WTC11 (cell line): ENCODE measurements around the gene IGLL5.

Source experiments
- CREB1 ChIP-seq: sonication (generic); formaldehyde crosslinking; IDR thresholded peaks from 2 replicates; pipeline ENCODE4 v1.8.0; 2023; ENCODE audit warnings: mild to moderate bottlenecking, missing genetic modification reagents
- CTCF ChIP-seq: fragments of 200-600 bp; IDR thresholded peaks from 2 replicates; pipeline ENCODE4 v1.8.0; 2022; ENCODE audit warnings: antibody characterized with exemption
- JUN ChIP-seq: sonication (generic); formaldehyde crosslinking; IDR thresholded peaks from 2 replicates; pipeline ENCODE4 v1.8.0; 2023; ENCODE audit warnings: mild to moderate bottlenecking, missing genetic modification reagents
- NR2C2 ChIP-seq: sonication (generic); formaldehyde crosslinking; IDR thresholded peaks from 2 replicates; pipeline ENCODE4 v1.8.0; 2022; ENCODE audit warnings: mild to moderate bottlenecking, missing genetic modification reagents
- ZBTB21 ChIP-seq: sonication (generic); formaldehyde crosslinking; IDR thresholded peaks from 2 replicates; pipeline ENCODE4 v1.8.1; 2023; ENCODE audit warnings: mild to moderate bottlenecking, missing genetic modification reagents, borderline replicate concordance
- ZNF532 ChIP-seq: fragments of 250-450 bp; sonication (Bioruptor Pico); IDR thresholded peaks from 2 replicates; pipeline ENCODE4 v1.9.0; 2021; ENCODE audit warnings: mild to moderate bottlenecking, borderline replicate concordance

DNA sequence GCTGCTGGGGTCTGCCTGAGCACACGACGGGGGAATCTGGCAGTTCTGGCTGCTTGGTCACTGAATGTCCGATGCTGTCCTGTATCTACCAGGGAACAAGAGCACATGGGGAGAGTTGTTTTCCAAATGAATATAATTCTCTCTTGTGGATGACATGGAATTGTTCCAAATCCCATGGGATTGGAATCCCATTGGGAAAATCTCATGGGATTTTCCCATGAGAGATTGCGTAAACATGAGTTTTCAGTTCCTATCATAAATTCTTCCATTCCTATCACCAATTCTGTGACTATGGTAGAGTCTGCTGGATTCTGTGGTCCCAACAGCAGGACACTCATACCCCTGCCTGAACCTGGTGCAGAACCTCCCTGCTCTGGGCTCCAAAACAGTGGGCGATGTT lies 35.6 kb upstream of the IGLL5 start:
- TF ChIP-seq ZNF532 (no peak), CTCF (no peak), CREB1 (CRISPR knock-in tag) (no peak), ZBTB21 (CRISPR knock-in tag) (no peak), JUN (CRISPR knock-in tag) (no peak), NR2C2 (CRISPR knock-in tag) (no peak)
